ENCODE measurements around the gene GPR3.
A peak's percentile ranks its signal among the peaks of the same experiment; 100 is the strongest.
"Not testable (repeated sequence)": the region's sequence is repeated elsewhere in the genome, so short reads cannot be mapped to it uniquely, and the experiment has no call there.

Gene GPR3

DNA sequence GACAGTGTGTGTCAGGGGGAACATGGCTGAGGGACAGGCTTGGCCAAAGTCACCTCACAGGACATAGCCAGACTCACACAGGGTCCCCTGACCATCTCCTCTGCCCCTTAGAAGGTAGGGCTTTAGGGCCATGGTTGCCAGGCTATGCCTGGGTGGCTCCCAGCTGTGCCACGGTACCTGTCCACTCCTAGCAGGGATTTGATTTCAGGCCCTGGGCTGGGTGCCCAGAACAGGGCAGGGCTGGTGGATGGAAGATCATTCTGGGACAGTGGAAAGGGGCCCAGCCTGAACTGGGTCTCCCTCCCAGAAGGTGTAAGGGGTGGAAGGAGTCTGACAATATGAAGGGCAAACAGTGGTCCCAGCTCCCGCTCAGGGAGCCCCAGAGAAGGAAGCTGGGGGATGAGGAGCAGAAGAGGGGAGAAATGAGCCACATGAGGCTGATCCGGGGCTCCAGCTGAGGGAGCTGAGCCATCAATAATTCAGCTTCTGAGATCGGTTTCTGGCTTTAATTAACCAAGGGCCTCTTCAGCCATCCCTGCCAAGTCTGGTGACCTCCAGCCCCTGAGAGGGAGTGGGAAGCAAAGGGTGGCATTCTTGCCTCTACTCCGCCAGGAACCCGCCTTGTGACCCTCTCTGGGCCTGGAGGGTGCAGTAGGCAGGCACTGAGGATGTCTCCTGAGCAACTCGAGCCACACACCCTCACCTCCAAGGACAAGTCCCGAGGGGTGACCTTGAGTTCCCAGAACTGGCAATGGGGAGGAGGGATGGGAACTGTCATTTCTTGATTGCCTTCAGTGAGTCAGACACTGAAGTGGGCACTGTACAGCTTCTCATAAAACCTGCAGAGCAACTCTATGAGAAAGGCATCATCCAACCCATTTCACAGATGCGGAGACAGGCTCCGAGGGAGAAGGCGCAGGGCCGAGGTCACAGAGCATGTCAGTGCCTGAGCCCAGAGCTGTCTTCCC lies 11.4 kb upstream of the GPR3 start:
- no peak for DNase-seq

DNA sequence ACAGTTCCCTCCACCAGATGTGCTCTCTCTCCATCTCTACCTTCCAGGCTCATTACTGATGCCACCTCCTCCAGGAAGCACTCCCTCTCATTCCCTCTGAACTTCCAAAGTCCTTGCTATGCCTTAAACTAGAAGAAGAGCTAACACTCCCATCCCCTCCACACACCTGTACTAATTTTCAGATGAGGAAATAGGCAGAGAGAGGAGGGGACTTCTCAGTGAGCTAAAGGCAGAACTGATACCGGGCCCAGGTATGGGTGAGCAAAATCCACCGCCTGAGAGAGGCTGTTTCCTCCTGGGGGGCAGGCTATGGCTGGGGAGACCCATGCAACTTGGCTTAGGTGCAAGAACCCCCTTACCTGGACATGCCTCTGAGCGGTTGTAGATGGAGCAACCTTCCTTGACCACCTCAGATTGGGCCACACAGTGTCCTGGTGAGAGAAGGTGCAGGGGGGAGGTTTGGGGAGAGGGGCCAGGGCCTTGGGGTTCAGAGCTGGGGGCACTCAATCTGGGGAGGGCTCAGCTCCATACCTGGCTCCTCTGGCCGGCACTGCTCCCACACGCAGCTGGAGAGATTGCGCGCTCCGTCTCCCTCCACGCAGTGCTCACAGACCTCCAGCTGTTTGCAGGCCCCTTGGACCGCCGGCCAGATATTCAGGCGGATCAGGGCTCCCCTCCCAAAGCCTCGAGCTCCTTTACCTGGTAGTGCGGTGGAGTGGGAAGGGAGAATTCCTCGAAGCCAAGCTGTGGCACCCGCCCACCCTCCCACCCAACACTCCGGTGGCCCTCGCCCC lies 10.3 kb upstream of the GPR3 start:
- DNase-seq = no peak

DNA sequence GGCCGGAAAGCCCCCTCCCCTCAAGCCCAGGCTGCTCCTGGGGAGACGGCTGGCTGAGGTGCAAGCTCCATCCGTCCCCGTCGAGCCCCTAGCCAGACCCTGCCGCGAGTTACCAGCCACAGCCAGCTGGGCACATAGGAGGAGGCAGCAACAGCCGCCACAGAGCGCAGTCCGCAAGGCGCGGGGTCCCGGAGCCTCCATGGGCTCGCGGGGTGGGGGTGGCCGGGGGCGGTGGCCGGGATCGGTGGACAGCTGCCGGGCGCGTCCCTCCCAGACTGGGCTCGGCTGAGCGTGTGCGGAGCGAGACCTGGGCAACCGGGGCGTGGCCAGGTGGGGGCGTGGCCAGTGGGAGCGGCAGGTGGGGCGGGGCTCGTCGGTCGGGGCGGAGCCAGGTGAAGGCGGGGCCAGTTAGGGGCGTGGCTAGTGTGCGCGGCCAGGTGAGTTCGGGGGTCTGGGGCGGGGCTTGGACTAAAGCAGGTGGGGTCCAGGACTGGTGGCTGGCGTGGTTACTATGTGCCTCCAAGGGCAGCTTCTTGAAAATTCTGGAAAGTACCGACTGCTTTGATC lies 9.3 kb upstream of the GPR3 start, which contains the start of gene CD164L2:
Gene CD164L2, minus strand, starts transcription at position 295 of the 567 bp plus-strand sequence. Its CDS starts 94 bp downstream, at position 201.
- DNase-seq = peak; percentile 65

- no peak for DNase-seq
Observed at GRCh38 chr1:27383661-27384060, 8.8 kb upstream of the GPR3 start.

DNA sequence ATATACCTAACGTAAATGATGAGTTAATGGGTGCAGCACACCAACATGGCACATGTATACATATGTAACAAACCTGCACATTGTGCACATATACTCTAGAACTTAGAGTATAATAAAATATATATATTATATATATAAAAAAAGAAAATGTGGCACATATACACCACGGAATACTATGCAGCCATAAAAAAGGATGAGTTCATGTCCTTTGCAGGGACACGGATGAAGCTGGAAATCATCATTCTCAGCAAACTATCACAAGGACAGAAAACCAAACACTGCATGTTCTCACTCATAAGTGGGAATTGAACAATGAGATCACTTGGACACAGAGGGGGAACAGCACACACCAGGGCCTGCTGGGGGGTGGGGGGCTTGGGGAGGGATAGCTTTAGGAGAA lies 7.6 kb upstream of the GPR3 start:
- DNase-seq = not testable (repeated sequence)

DNA sequence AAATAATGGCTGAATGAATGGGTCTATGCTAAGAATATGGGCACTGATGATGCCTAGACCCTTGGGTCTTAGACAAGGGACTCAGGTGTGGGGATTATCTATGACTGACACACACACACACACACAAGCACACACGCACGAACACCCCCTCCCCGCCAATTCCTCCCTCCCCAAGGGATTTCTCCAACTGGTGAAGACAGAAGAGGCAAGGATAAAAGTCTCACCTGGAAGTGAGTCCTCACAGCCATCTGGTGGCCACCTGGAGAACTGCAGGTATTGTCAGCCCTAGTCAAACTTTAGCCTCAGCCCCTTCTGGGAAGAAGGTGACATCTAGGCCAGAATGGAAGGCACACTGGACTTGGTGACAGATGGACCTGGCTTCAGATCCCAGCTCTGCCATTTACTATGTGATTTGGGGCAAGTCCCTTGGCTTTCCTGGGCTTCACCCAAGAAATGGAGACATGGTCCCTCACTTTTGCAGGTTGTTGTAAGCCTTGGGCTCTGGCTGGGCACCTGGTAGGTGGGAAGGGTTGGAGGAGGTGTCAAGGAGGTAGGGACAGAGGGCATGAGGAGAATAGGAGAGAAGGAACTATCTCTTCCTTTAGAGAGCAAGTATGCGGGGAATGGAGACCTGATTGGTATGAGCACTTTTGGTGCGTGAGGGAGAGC lies 4.0 kb upstream of the GPR3 start:
- DNase-seq = peak; percentile 83

DNA sequence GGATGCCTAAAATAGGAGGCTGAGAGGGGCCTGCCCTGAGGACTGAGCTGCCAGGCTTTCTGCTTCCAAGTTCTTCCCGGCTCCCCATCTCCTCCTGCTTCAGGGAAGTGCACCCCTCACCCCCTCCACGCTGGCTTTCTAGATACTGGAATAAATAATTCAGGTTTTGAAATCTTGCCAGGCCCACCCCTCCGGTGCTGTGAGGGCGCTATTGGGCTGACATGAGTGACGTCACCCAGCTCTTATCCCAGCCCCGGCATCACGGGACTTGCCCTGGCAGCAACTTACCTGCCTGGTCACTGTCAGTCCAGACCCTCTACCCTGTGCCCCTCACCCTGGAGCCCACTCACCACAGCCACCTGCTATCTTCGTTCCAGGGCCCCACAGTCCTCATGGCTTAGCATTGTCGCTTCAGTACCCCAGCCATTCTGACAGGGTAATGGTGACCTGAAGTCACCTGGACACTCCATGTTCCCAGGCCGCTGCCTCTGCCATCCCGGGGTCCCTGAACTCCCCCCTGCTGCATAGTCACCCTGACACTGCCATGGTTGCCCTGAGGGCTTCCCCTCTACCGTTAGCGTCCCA lies 819 bp upstream of the GPR3 start:
- peak; percentile 42 for DNase-seq

GRCh38 chr1:27392778-27393635 lies 585 bp downstream of the GPR3 start:
- DNase-seq = no peak

GRCh38 chr1:27393641-27394281 lies 1.3 kb downstream of the GPR3 start:
- DNase-seq = no peak

DNA sequence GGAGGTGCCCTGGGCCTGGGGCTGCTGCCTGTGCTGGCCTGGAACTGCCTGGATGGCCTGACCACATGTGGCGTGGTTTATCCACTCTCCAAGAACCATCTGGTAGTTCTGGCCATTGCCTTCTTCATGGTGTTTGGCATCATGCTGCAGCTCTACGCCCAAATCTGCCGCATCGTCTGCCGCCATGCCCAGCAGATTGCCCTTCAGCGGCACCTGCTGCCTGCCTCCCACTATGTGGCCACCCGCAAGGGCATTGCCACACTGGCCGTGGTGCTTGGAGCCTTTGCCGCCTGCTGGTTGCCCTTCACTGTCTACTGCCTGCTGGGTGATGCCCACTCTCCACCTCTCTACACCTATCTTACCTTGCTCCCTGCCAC lies 1.8 kb downstream of the GPR3 start:
- no peak for DNase-seq

- no peak for DNase-seq
Observed at GRCh38 chr1:27394925-27395324, 2.5 kb downstream of the GPR3 start.

- peak; percentile 81 for DNase-seq
Observed at GRCh38 chr1:27395441-27396195, 3.2 kb downstream of the GPR3 start.

DNA sequence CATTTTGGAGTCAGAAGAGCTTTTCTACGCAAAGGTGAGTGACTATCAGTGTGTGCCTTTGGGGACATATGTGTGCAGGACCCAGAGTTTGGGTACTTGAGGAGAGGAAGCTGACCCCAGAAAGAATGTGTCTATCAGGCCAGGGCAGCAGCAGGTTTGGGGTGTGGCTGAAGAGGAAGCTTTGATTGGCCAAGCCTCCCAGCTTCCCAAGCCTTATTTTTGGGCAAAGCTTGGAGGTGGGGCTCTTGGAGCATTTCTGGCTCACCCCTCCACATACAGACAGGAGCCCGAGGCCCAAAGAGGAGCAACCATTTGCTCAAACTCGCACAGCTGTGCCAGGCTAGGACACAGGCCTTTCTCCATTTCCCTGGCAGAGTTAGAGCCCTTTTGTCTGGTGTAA lies 4.7 kb downstream of the GPR3 start:
- DNase-seq = no peak

DNA sequence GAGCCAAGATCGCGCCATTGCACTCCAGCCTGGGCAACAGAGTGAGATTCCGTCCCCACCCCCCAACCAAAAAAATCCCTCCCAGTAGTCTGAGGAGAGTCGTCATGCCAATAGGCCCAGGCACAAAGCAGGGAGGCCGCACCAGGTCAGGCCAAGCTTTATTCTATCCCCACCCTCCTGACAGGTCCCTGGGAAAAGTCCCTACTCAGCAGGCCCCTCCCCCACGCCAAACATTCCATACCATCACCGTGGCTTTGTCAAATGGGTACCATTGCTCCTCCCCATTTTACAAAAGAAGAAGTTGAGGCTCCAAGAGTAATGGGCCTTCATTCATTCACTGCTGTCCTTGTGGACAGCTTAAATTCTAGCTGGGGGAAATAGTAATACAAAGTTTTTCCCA lies 5.3 kb downstream of the GPR3 start:
- no peak for DNase-seq

GRCh38 chr1:27398405-27399149 lies 6.2 kb downstream of the GPR3 start:
- no peak for DNase-seq

GRCh38 chr1:27399251-27400025 lies 7.0 kb downstream of the GPR3 start:
- DNase-seq = no peak

- no peak for DNase-seq
Observed at GRCh38 chr1:27400082-27400962, 7.9 kb downstream of the GPR3 start.

DNA sequence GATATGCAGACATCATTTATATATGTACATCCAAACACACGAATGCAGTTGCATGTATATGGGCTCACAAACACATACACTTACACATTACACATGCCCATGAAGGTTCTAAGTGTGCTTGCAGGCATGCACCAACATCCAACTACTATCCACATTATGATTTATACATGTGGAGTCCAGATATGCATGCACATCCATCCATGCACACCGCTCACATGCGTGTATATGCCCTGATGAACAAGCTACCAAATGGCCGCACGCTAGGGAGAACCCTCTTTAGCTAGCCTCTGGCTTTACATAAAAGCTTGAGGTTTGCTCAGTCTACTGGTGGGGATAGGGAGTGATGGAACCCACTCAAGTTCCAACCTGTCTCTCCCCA lies 8.5 kb downstream of the GPR3 start:
- DNase-seq = no peak

All from CD4-positive, alpha-beta T cell treated with Interleukin-6 for 4 hours (primary cell).